GM15510 (cell line): ENCODE data around the gene TMEM164.

ENCODE experiments used
- POLR2A ChIP-seq: IDR thresholded peaks from 3 replicates; pipeline ENCODE4 v1.6.1; 2011; ENCODE audit warnings: borderline replicate concordance; ENCODE audit not compliant: insufficient read length; ENCODE audit errors: extremely low read depth

Gene TMEM164

DNA sequence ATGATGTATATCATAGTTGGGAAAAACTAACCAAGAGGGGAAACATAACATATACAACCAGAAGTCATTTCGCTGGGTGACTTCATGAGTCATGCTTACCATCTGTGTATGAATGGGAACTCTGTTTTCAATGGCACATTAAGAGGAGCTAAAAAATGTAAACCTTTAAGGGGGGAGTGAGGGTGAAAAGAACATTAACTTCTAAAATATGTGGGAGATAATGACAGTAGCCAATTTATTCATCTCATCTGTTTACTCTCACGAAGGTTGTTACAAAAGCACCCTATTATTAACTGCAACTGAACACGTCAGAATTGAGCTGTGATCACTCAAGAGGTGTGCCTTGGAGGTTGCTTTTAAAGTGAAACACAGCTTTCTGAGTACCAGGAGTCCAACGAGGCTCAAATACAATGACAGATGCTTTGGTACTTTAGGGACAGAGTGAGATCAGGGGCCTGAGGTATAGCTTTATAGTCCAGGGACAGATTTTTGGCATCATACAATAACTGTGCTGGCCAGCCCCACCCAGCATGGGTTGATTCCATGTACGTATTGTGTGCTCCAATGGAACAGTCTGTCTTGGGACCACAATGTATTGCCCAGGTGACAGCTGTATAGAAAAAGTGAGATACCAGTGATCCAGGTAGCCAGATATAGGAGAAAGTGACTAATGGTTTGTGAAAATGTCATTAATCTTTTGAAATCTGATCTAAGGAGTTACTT lies 207.7 kb downstream of the TMEM164 start:
- TF ChIP-seq POLR2A = no peak

DNA sequence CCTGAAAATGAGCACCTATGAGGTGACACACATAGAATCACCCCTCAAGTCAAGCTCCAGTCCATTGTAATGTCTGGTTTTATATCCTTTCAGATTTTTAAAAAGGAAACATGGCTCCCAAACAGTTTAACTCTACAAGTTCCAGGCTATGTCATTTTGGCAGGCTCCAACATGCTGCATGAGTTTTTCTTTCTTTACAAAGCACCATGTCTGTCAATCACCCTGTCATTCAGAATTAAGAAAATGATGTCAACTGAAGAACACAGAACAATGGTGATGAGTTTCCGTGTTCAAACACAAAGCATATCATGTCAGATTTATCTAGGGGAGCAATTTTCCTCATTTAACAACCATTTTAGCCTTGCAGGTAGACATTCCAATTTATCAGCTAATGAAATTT lies 208.4 kb downstream of the TMEM164 start:
- no peak for TF ChIP-seq POLR2A

DNA sequence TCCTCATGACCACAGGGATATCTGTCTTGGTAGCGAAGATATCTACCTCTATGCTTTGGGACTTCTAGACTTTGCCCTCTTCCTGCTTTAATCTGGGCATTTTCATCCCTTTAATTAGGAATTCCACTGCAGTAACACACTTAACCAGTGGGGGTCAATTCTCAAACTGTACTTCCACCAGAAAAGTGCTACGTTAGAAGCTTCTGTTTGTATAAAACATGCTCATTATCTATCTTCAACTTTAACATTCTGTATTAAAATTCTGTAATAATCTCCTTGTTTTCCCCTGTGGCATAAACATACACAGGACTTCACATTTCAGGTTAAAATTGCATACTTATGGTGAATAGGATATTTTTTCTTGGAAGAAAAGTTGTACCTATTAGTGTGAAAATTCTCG lies 209.4 kb downstream of the TMEM164 start:
- TF ChIP-seq POLR2A = no peak

- no peak for TF ChIP-seq POLR2A
These were observed 210.3 kb downstream of the TMEM164 start for GRCh38 chrX:110213183-110213582.

GRCh38 chrX:110214684-110215083 lies 211.8 kb downstream of the TMEM164 start:
- no peak for TF ChIP-seq POLR2A

DNA sequence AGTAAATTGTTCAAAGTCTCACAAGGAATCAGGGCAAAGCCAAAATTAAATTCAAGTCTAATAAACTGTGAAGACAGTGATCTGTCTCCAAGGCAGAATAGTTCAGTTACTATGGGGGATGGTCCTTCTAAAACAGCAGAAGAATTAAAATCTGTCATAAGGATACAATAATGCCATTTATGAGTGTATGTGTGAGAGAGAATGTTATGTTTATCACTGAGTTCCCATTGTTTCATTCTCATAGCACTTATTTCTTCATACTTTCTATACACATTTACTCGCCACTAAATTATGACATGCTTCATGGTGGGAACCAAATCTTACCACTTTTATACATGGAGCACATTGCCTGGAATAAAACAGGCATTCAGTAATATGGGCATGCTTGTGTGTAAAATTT lies 212.5 kb downstream of the TMEM164 start:
- no peak for TF ChIP-seq POLR2A

DNA sequence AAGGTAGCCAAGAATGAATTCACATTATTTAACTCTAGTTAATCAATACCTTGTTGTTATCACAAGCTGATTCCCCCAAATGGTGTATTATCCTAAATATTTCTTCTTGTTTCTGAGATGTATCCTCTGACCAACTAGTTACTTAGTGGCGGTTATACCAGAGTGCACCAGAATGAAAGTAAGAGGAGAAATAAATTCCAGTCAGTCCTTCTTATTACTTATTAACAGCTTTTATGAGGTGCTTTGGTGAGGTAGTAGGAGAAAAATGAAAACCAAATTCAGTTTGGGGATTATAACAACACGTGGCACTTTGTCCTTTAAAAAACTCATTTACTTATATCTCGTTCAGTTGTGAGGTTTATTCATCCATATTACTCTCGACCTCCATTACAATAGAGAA lies 213.1 kb downstream of the TMEM164 start:
- no peak for TF ChIP-seq POLR2A

DNA sequence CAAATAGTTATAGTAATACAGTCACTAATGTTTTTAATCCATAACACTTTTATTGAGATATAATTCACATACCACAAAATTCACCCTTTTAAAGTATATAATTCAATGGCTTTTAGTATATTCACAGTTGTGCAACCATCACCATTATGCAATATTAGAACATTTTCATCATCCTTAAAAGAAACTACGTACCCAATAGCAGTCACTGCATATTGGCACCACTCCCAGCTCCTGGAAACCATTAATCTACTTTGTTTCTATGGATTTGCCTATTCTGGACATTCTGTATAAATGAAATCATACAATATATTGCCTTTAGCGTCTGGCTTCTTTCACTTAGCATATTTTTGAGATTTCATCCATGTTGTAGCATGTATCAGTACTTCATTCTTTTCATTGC lies 215.7 kb downstream of the TMEM164 start:
- no peak for TF ChIP-seq POLR2A

GRCh38 chrX:110219920-110220319 lies 217.0 kb downstream of the TMEM164 start:
- TF ChIP-seq POLR2A = no peak

DNA sequence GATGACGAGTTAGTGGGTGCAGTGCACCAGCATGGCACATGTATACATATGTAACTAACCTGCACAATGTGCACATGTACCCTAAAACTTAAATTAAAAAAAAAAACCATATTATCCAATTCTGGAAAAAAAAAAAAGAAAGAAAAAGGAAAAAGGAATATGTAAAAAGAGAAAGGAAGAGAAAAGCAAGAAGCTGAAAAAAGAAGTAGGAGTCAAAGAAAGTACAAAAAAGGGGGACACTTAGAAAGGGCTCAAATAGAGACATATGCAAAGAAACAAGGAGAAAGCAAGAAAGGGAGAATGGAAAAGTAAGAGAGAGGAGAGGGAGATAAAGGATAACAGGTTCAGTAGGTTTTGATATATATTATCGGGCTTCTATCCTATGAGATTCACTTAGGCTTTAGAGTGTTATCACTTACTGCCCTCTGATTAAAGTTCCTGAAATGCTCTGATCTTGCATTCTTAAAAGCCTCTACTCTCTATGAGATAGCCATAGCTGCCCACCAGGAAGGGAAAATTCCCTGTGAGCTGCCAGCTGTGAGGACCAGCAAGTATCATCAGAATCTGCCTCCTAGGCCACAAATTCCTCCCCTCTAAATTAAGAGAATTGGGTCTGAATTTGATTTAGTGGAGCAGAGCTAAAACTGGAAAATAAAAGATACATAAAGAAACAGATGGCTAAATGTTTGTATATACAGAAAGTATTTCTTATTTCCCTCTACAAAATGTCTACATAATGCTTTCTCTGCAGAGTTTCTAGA lies 219.8 kb downstream of the TMEM164 start:
- no peak for TF ChIP-seq POLR2A

- no peak for TF ChIP-seq POLR2A
These were observed 222.2 kb downstream of the TMEM164 start for GRCh38 chrX:110224926-110225617.

- no peak for TF ChIP-seq POLR2A
These were observed 224.0 kb downstream of the TMEM164 start for GRCh38 chrX:110226931-110227330.
